Thoracic aorta (tissue), 2 donors: ENCODE data around the gene GABRB1. TPM values are rescaled to one million over a fixed set of nuclear protein-coding genes. Genes with fewer than 3 reads are reported as not detected.

ENCODE experiments used
- ATAC-seq: fragments of 150-250 bp; one replicate; pipeline ENCODE4 v1.8.0; 2017; ENCODE audit warnings: low read depth; ENCODE audit not compliant: insufficient number of reproducible peaks, low FRiP score
- DNase-seq: peaks from one replicate; pipeline ENCODE4 v3.0.0-alpha.2; 2020; ENCODE audit warnings: low spot score
- H3K27ac ChIP-seq, 2 donors: fragments of 200-600 bp; sonication (generic); 1 replicate in 1 of 2; 2 replicates in 1 of 2; pipeline ENCODE4 v1.5.1; 2016; ENCODE audit warnings: mild to moderate bottlenecking in 2 of 2, moderate library complexity in 2 of 2
- H3K27me3 ChIP-seq: fragments of 200-600 bp; sonication (generic); replicated peaks from 2 replicates; pipeline ENCODE4 v1.6.0; 2016; ENCODE audit warnings: mild to moderate bottlenecking; ENCODE audit not compliant: insufficient read depth
- H3K36me3 ChIP-seq: fragments of 200-600 bp; sonication (generic); one replicate; pipeline ENCODE4 v1.5.1; 2016
- H3K4me1 ChIP-seq, 2 donors: fragments of 200-600 bp; sonication (generic); 1 replicate in 1 of 2; 2 replicates in 1 of 2; pipeline versions ENCODE4 v1.5.1 to v1.6.0; 2016; ENCODE audit warnings: low read depth in 2 of 2, mild to moderate bottlenecking in 1 of 2; ENCODE audit not compliant: control insufficient read depth in 1 of 2
- H3K4me3 ChIP-seq: fragments of 200-600 bp; sonication (generic); 2 replicates; pipeline ENCODE4 v1.5.1; 2016; ENCODE audit warnings: mild to moderate bottlenecking
- H3K9me3 ChIP-seq: fragments of 200-600 bp; sonication (generic); 2 replicates; pipeline ENCODE4 v1.5.1; 2016
- CTCF ChIP-seq: fragments of 200-600 bp; sonication (generic); IDR thresholded peaks from one replicate; pipeline ENCODE4 v1.5.1; 2019; ENCODE audit warnings: antibody characterized with exemption
- total RNA-seq, 2 donors: library from RNA; depleted of rRNA; stranded (reverse); fragments of >200 nt; gene quantifications; one replicate each; pipeline versions ENCODE4 v1.1.0 to v1.2.3, GENCODE V29; 2016

Gene GABRB1
- total RNA-seq, 2 donors from 2014 or later: not detected

- Histone ChIP-seq H3K4me3 (no peak overlapping the region), H3K36me3 (no peaks in the 10 kb centered on the region), H3K27ac (no peak overlapping the region), H3K9me3 (no peaks in the 10 kb centered on the region), H3K4me1 (no peaks in the 10 kb centered on the region), H3K27me3 (no peaks in the 10 kb centered on the region)
- TF ChIP-seq CTCF: no peak
- ATAC-seq (no peak), DNase-seq (no peak)
Observed at GRCh38 chr4:47145630-47146029, 114.3 kb downstream of the GABRB1 start.

- ATAC-seq: no peak
- DNase-seq: no peak
- H3K27ac ChIP-seq: no peak overlapping the region
- H3K36me3 ChIP-seq: no peaks in the 10 kb centered on the region
- TF ChIP-seq CTCF: no peak
- no peaks in the 10 kb centered on the region for H3K4me1 ChIP-seq
- H3K9me3 ChIP-seq: no peaks in the 10 kb centered on the region
- H3K27me3 ChIP-seq: no peaks in the 10 kb centered on the region
- no peak overlapping the region for H3K4me3 ChIP-seq
Observed at GRCh38 chr4:47154816-47155370, 123.5 kb downstream of the GABRB1 start.

- H3K4me3 ChIP-seq: no peak overlapping the region
- ATAC-seq (no peak), DNase-seq (no peak)
- no peak overlapping the region for H3K27ac ChIP-seq
- no peaks in the 10 kb centered on the region for H3K27me3 ChIP-seq
- H3K4me1 ChIP-seq: no peaks in the 10 kb centered on the region
- H3K36me3 ChIP-seq: no peaks in the 10 kb centered on the region
- no peaks in the 10 kb centered on the region for H3K9me3 ChIP-seq
- no peak for TF ChIP-seq CTCF
Observed at GRCh38 chr4:47155919-47156318, 124.6 kb downstream of the GABRB1 start.

GRCh38 chr4:47160095-47160494, 128.7 kb downstream of the GABRB1 start:
- no peaks in the 10 kb centered on the region for H3K9me3 ChIP-seq
- H3K36me3 ChIP-seq: no peaks in the 10 kb centered on the region
- ATAC-seq: no peak
- no peak for DNase-seq
- no peak overlapping the region for H3K27ac ChIP-seq
- no peak overlapping the region for H3K4me3 ChIP-seq
- H3K27me3 ChIP-seq: no peaks in the 10 kb centered on the region
- no peaks in the 10 kb centered on the region for H3K4me1 ChIP-seq
- TF ChIP-seq CTCF: no peak

- no peak for DNase-seq
- no peaks in the 10 kb centered on the region for H3K9me3 ChIP-seq
- ATAC-seq: no peak
- no peaks in the 10 kb centered on the region for H3K4me1 ChIP-seq
- no peak for TF ChIP-seq CTCF
- no peak overlapping the region for H3K27ac ChIP-seq
- no peaks in the 10 kb centered on the region for H3K36me3 ChIP-seq
- H3K27me3 ChIP-seq: no peaks in the 10 kb centered on the region
- H3K4me3 ChIP-seq: no peak overlapping the region
Observed at GRCh38 chr4:47167081-47168035, 136.0 kb downstream of the GABRB1 start.
